ENCODE results near the gene CCL3. TPM values are rescaled to one million over a fixed set of nuclear protein-coding genes. Genes with fewer than 3 reads are reported as not detected.

Gene CCL3
- total RNA-seq, 1 experiment from 2014 or later = 0.98 TPM

GRCh38 chr17:36131421-36131820 lies 41.5 kb upstream of the CCL3 start:
- POLR2A ChIA-PET = no interaction called here
- Histone ChIP-seq H2AFZ (ENCODE audit: low read depth, low read length, poor library complexity, severe bottlenecking) (no peak overlapping the region), H3K36me3 (ENCODE audit: control insufficient read depth in 1 of 2, insufficient read depth in 2 of 2, low read length in 2 of 2) (no peaks in the 10 kb centered on the region), H4K20me1 (ENCODE audit: insufficient read depth) (no peaks in the 10 kb centered on the region), H3K27ac (ENCODE audit: low read depth, low read length) (no peak overlapping the region), H3K4me2 (ENCODE audit: low read length) (no peak overlapping the region), H3K79me2 (ENCODE audit: insufficient read depth, low read length) (no peaks in the 10 kb centered on the region), H3K4me1 (ENCODE audit: control insufficient read depth in 1 of 2, insufficient read depth in 2 of 2, low read length in 2 of 2) (no peaks in the 10 kb centered on the region), H3K9me3 (ENCODE audit: control insufficient read depth in 1 of 2, insufficient read depth in 1 of 2, low read depth in 1 of 2, low read length in 2 of 2) (no peaks in the 10 kb centered on the region), H3K9me2 (ENCODE audit: insufficient read depth) (no peaks in the 10 kb centered on the region), H3K27me3 (ENCODE audit: insufficient read depth, low read length) (0 out of 2 replicates have a peak, but pooled peaks cover 7% of the 10 kb centered on the region), H3K9ac (ENCODE audit: low read length) (no peak overlapping the region), H3K4me3 (replicated peaks in 1 of 2; ENCODE audit: low read depth in 1 of 2, low read length in 2 of 2) (no peak overlapping the region)
- TF ChIP-seq FOSL1 (IDR thresholded peaks at IDR 0.05; ENCODE audit: low read depth) = no peak
- no peak for TF ChIP-seq JUND (IDR thresholded peaks at IDR 0.05)
- no peak for TF ChIP-seq EZH2phosphoT487 (IDR thresholded peaks at IDR 0.05; ENCODE audit: borderline replicate concordance)
- TF ChIP-seq CTCF (IDR thresholded peaks at IDR 0.05 in 2 of 3, conservative IDR thresholded peaks at IDR 0.05 in 1 of 3; ENCODE audit: borderline replicate concordance in 1 of 3, insufficient read depth in 1 of 3, low read depth in 2 of 3, low read length in 2 of 3) = peak in 2 of 3 experiments; percentile 35 to 42; a peak in 3 of 6 replicates
- no peak for TF ChIP-seq TCF7L2 (IDR thresholded peaks at IDR 0.05; ENCODE audit: borderline replicate concordance, extremely low read depth, insufficient read depth, insufficient read length)
- no peak for TF ChIP-seq CBX3 (IDR thresholded peaks at IDR 0.05; ENCODE audit: low read depth)
- no TSS peak for BruUV-seq (replicated peaks)
- CTCF ChIA-PET = no interaction called here
- intact Hi-C loops (cut with micrococcal nuclease) = no loop called here
- ATAC-seq (peak; percentile 82), DNase-seq (ENCODE audit: low read depth, low spot score) (no peak)
- RAD21 ChIA-PET (ENCODE audit: low non-redundant PET in 1 of 2, low total read pairs in 2 of 2, uncharacterized antibody in 2 of 2, unreplicated experiment in 2 of 2) = no interaction called here

- ChIA-PET CTCF (interaction anchor here (1.1 to 2.2 kb wide), 3 partner anchors 13 to 154 kb away, joined by 3 to 12 read pairs (median 5); no protein-coding TSS in a partner anchor), POLR2A (no interaction called here), RAD21 (ENCODE audit: low non-redundant PET in 1 of 2, low total read pairs in 2 of 2, uncharacterized antibody in 2 of 2, unreplicated experiment in 2 of 2) (no interaction called here)
- no peak overlapping the region for H2AFZ ChIP-seq (ENCODE audit: low read depth, low read length, poor library complexity, severe bottlenecking)
- H3K4me1 ChIP-seq (ENCODE audit: control insufficient read depth in 1 of 2, insufficient read depth in 2 of 2, low read length in 2 of 2) = no peaks in the 10 kb centered on the region
- peaks cover 4 to 9% of the 10 kb centered on the region in 2 experiments; a peak in 3 of 4 replicates for H3K9me3 ChIP-seq (ENCODE audit: control insufficient read depth in 1 of 2, insufficient read depth in 1 of 2, low read depth in 1 of 2, low read length in 2 of 2)
- BruUV-seq (replicated peaks) = no TSS peak
- H3K79me2 ChIP-seq (ENCODE audit: insufficient read depth, low read length) = no peaks in the 10 kb centered on the region
- DNase-seq (ENCODE audit: low read depth, low spot score) (no peak), ATAC-seq (no peak)
- no peak overlapping the region for H3K27ac ChIP-seq (ENCODE audit: low read depth, low read length)
- intact Hi-C loops (cut with micrococcal nuclease) = no loop called here
- H3K4me2 ChIP-seq (ENCODE audit: low read length) = no peak overlapping the region
- H3K36me3 ChIP-seq (ENCODE audit: control insufficient read depth in 1 of 2, insufficient read depth in 2 of 2, low read length in 2 of 2) = no peaks in the 10 kb centered on the region
- 0 out of 2 replicates have a peak, but pooled peaks cover 7% of the 10 kb centered on the region for H3K27me3 ChIP-seq (ENCODE audit: insufficient read depth, low read length)
- H3K9me2 ChIP-seq (ENCODE audit: insufficient read depth) = no peaks in the 10 kb centered on the region
- no peak overlapping the region for H3K4me3 ChIP-seq (replicated peaks in 1 of 2; ENCODE audit: low read depth in 1 of 2, low read length in 2 of 2)
- no peaks in the 10 kb centered on the region for H4K20me1 ChIP-seq (ENCODE audit: insufficient read depth)
- H3K9ac ChIP-seq (ENCODE audit: low read length) = no peak overlapping the region
- TF ChIP-seq EZH2phosphoT487 (IDR thresholded peaks at IDR 0.05; ENCODE audit: borderline replicate concordance) = no peak
- TF ChIP-seq YY1 (IDR thresholded peaks at IDR 0.05; ENCODE audit: extremely low read depth, insufficient replicate concordance, low read depth, low read length) = no peak
- TF ChIP-seq ZNF274 (IDR thresholded peaks at IDR 0.05; ENCODE audit: low read depth, low read length) = no peak
- no peak for TF ChIP-seq SRF (IDR thresholded peaks at IDR 0.05; ENCODE audit: low read depth)
- TF ChIP-seq EGR1 (IDR thresholded peaks at IDR 0.05; ENCODE audit: low read depth) = no peak
- TF ChIP-seq FOSL1 (IDR thresholded peaks at IDR 0.05; ENCODE audit: low read depth) = no peak
- no peak for TF ChIP-seq MAX (IDR thresholded peaks at IDR 0.05)
- TF ChIP-seq ZBTB33 (IDR thresholded peaks at IDR 0.05; ENCODE audit: extremely low read depth, insufficient replicate concordance, low read length) = no peak
- TF ChIP-seq SIN3A (IDR thresholded peaks at IDR 0.05; ENCODE audit: low read depth) = no peak
- TF ChIP-seq ELF1 (IDR thresholded peaks at IDR 0.05; ENCODE audit: borderline replicate concordance, low read depth) = no peak
- no peak for TF ChIP-seq ZFX (IDR thresholded peaks at IDR 0.05)
- no peak for TF ChIP-seq EZH2 (IDR thresholded peaks at IDR 0.05)
- no peak for TF ChIP-seq CBX3 (IDR thresholded peaks at IDR 0.05; ENCODE audit: low read depth)
These were observed 40.4 kb upstream of the CCL3 start for GRCh38 chr17:36130346-36130745.
